ENCODE measurements around the gene LSAMP. TPM values are rescaled to one million over a fixed set of nuclear protein-coding genes. Genes with fewer than 3 reads are reported as not detected.

Gene LSAMP
- total RNA-seq, 1 experiment from 2014 or later = 5.7 TPM

DNA sequence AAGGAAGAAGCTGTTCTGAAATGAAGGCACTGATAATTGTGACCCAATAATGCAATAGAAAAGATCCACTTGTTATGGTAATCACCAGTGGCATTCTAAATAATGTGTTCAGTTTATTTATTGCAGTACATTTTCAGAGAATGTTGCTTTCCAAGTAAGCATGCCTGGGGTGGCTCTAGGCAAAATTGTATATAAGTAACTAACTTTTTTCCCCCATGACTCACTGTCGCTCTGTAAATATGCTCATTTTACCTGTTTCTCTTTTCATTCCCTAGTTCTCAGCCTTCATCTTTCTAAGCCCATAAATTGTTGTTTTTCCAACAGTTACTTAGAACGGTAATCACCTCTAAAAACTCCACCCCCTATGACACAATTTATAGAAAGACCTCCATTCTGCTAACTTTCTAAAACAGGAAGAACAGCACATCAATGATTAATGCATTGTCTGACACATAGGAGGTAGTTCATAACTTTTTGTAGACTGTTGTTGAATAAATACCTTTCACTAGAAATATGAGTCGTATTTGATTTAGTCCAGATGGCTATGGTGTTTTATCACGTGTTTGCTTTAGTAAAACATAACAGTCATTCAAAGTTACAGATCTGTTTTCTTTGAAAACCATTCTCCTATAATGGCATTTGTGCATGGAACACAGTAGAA, 143.1 kb downstream of the LSAMP start (continued):
- TF ChIP-seq, protein P1, sequence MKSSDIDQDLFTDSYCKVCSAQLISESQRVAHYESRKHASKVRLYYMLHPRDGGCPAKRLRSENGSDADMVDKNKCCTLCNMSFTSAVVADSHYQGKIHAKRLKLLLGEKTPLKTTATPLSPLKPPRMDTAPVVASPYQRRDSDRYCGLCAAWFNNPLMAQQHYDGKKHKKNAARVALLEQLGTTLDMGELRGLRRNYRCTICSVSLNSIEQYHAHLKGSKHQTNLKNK (CRISPR knock-in tag; IDR thresholded peaks at IDR 0.05) = no peak
- TF ChIP-seq OVOL2 (CRISPR knock-in tag; IDR thresholded peaks at IDR 0.05; ENCODE audit: borderline replicate concordance) = no peak
- no peak for TF ChIP-seq SP1 (CRISPR knock-in tag; conservative IDR thresholded peaks at IDR 0.05)
- TF ChIP-seq, protein P2, sequence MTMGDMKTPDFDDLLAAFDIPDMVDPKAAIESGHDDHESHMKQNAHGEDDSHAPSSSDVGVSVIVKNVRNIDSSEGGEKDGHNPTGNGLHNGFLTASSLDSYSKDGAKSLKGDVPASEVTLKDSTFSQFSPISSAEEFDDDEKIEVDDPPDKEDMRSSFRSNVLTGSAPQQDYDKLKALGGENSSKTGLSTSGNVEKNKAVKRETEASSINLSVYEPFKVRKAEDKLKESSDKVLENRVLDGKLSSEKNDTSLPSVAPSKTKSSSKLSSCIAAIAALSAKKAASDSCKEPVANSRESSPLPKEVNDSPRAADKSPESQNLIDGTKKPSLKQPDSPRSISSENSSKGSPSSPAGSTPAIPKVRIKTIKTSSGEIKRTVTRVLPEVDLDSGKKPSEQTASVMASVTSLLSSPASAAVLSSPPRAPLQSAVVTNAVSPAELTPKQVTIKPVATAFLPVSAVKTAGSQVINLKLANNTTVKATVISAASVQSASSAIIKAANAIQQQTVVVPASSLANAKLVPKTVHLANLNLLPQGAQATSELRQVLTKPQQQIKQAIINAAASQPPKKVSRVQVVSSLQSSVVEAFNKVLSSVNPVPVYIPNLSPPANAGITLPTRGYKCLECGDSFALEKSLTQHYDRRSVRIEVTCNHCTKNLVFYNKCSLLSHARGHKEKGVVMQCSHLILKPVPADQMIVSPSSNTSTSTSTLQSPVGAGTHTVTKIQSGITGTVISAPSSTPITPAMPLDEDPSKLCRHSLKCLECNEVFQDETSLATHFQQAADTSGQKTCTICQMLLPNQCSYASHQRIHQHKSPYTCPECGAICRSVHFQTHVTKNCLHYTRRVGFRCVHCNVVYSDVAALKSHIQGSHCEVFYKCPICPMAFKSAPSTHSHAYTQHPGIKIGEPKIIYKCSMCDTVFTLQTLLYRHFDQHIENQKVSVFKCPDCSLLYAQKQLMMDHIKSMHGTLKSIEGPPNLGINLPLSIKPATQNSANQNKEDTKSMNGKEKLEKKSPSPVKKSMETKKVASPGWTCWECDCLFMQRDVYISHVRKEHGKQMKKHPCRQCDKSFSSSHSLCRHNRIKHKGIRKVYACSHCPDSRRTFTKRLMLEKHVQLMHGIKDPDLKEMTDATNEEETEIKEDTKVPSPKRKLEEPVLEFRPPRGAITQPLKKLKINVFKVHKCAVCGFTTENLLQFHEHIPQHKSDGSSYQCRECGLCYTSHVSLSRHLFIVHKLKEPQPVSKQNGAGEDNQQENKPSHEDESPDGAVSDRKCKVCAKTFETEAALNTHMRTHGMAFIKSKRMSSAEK (CRISPR knock-in tag; IDR thresholded peaks at IDR 0.05; ENCODE audit: borderline replicate concordance) = no peak
- no peak for TF ChIP-seq ZNF423 (CRISPR knock-in tag; IDR thresholded peaks at IDR 0.05)

DNA sequence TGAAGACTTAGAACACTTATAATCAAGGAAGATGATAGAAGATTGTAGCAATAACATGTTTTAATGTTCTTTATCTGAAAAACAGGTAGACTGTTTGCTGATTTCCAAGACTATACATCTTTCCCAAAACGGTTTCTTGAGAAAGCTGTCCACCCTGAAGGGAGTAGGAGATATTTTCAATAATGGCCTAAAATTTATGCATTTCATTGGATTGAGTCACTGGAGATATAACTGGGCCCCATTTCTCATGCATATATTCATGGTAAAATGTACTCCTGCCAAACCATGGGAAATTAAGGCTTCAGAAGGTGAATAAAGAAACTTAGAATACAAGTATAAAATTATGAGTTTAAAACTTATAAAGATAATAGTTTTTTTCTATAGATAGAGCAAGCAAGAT, 143.9 kb downstream of the LSAMP start:
- Mint-ChIP-seq H3K27me3 (ENCODE audit: low read depth) (no peaks in the 10 kb centered on the region), H3K4me1 (peaks cover 20% of the 10 kb centered on the region), H3K36me3 (no peaks in the 10 kb centered on the region), H3K9me3 (no peaks in the 10 kb centered on the region), H3K27ac (no peak overlapping the region), H3K4me3 (no peak overlapping the region)
- ATAC-seq = no peak
- TF ChIP-seq CREB1 (CRISPR knock-in tag; IDR thresholded peaks at IDR 0.05) (no peak), ZNF263 (CRISPR knock-in tag; IDR thresholded peaks at IDR 0.05; ENCODE audit: low read depth) (no peak), ZNF423 (CRISPR knock-in tag; IDR thresholded peaks at IDR 0.05) (no peak), CREM (CRISPR knock-in tag; IDR thresholded peaks at IDR 0.05) (no peak), MXD4 (CRISPR knock-in tag; IDR thresholded peaks at IDR 0.05; ENCODE audit: borderline replicate concordance) (no peak), IRF2 (CRISPR knock-in tag; IDR thresholded peaks at IDR 0.05; ENCODE audit: borderline replicate concordance, low read depth) (no peak), PRRX2 (CRISPR knock-in tag; IDR thresholded peaks at IDR 0.05) (no peak), GRHL2 (CRISPR knock-in tag; IDR thresholded peaks at IDR 0.05; ENCODE audit: insufficient replicate concordance, severe bottlenecking) (no peak), JUN (CRISPR knock-in tag; IDR thresholded peaks at IDR 0.05) (no peak), TCF7 (CRISPR knock-in tag; IDR thresholded peaks at IDR 0.05; ENCODE audit: low read depth) (no peak), ESRRA (CRISPR knock-in tag; IDR thresholded peaks at IDR 0.05; ENCODE audit: borderline replicate concordance) (no peak), TEAD4 (CRISPR knock-in tag; IDR thresholded peaks at IDR 0.05) (no peak), NFYB (CRISPR knock-in tag; conservative IDR thresholded peaks at IDR 0.05; ENCODE audit: low read depth) (no peak)
- TF ChIP-seq, protein P1 (CRISPR knock-in tag; IDR thresholded peaks at IDR 0.05) = no peak
- TF ChIP-seq, protein P3, sequence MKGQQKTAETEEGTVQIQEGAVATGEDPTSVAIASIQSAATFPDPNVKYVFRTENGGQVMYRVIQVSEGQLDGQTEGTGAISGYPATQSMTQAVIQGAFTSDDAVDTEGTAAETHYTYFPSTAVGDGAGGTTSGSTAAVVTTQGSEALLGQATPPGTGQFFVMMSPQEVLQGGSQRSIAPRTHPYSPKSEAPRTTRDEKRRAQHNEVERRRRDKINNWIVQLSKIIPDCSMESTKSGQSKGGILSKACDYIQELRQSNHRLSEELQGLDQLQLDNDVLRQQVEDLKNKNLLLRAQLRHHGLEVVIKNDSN (CRISPR knock-in tag; IDR thresholded peaks at IDR 0.05) = no peak
- TF ChIP-seq, protein P4, sequence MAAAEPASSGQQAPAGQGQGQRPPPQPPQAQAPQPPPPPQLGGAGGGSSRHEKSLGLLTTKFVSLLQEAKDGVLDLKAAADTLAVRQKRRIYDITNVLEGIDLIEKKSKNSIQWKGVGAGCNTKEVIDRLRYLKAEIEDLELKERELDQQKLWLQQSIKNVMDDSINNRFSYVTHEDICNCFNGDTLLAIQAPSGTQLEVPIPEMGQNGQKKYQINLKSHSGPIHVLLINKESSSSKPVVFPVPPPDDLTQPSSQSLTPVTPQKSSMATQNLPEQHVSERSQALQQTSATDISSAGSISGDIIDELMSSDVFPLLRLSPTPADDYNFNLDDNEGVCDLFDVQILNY (CRISPR knock-in tag; IDR thresholded peaks at IDR 0.05) = no peak
- TF ChIP-seq, protein P5, sequence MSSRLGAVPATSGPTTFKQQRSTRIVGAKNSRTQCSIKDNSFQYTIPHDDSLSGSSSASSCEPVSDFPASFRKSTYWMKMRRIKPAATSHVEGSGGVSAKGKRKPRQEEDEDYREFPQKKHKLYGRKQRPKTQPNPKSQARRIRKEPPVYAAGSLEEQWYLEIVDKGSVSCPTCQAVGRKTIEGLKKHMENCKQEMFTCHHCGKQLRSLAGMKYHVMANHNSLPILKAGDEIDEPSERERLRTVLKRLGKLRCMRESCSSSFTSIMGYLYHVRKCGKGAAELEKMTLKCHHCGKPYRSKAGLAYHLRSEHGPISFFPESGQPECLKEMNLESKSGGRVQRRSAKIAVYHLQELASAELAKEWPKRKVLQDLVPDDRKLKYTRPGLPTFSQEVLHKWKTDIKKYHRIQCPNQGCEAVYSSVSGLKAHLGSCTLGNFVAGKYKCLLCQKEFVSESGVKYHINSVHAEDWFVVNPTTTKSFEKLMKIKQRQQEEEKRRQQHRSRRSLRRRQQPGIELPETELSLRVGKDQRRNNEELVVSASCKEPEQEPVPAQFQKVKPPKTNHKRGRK (CRISPR knock-in tag; IDR thresholded peaks at IDR 0.05; ENCODE audit: borderline replicate concordance) = no peak
- TF ChIP-seq, protein P6, sequence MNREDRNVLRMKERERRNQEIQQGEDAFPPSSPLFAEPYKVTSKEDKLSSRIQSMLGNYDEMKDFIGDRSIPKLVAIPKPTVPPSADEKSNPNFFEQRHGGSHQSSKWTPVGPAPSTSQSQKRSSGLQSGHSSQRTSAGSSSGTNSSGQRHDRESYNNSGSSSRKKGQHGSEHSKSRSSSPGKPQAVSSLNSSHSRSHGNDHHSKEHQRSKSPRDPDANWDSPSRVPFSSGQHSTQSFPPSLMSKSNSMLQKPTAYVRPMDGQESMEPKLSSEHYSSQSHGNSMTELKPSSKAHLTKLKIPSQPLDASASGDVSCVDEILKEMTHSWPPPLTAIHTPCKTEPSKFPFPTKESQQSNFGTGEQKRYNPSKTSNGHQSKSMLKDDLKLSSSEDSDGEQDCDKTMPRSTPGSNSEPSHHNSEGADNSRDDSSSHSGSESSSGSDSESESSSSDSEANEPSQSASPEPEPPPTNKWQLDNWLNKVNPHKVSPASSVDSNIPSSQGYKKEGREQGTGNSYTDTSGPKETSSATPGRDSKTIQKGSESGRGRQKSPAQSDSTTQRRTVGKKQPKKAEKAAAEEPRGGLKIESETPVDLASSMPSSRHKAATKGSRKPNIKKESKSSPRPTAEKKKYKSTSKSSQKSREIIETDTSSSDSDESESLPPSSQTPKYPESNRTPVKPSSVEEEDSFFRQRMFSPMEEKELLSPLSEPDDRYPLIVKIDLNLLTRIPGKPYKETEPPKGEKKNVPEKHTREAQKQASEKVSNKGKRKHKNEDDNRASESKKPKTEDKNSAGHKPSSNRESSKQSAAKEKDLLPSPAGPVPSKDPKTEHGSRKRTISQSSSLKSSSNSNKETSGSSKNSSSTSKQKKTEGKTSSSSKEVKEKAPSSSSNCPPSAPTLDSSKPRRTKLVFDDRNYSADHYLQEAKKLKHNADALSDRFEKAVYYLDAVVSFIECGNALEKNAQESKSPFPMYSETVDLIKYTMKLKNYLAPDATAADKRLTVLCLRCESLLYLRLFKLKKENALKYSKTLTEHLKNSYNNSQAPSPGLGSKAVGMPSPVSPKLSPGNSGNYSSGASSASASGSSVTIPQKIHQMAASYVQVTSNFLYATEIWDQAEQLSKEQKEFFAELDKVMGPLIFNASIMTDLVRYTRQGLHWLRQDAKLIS (CRISPR knock-in tag; IDR thresholded peaks at IDR 0.05; ENCODE audit: borderline replicate concordance) = no peak
- TF ChIP-seq, protein P7, sequence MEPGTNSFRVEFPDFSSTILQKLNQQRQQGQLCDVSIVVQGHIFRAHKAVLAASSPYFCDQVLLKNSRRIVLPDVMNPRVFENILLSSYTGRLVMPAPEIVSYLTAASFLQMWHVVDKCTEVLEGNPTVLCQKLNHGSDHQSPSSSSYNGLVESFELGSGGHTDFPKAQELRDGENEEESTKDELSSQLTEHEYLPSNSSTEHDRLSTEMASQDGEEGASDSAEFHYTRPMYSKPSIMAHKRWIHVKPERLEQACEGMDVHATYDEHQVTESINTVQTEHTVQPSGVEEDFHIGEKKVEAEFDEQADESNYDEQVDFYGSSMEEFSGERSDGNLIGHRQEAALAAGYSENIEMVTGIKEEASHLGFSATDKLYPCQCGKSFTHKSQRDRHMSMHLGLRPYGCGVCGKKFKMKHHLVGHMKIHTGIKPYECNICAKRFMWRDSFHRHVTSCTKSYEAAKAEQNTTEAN (CRISPR knock-in tag; IDR thresholded peaks at IDR 0.05) = no peak
- DNase-seq (ENCODE audit: low spot score) = no peak
- ChIA-PET POLR2A (no interaction called here), CTCF (no interaction called here)
